PC-3 (cell line): ENCODE data around the gene GPR148.

ENCODE experiments used
- EZH2 ChIP-seq: fragments of 300-600 bp; sonication (generic); IDR thresholded peaks from one replicate; pipeline ENCODE4 v1.6.1; 2017; ENCODE audit warnings: antibody characterized with exemption, mild to moderate bottlenecking, low read length; ENCODE audit not compliant: unreplicated experiment
- EZH2phosphoT487 ChIP-seq: fragments of 300-600 bp; sonication (generic); IDR thresholded peaks from 2 replicates; pipeline ENCODE4 v1.6.1; 2018; ENCODE audit warnings: mild to moderate bottlenecking, antibody characterized with exemption, low read length, borderline replicate concordance
- TF ChIP-seq, protein P1 (sequence below): fragments of 300-600 bp; sonication (generic); conservative IDR thresholded peaks from 2 replicates; pipeline ENCODE4 v1.5.1; 2017; ENCODE audit warnings: antibody characterized with exemption, low read depth, mild to moderate bottlenecking, low read length

DNA sequence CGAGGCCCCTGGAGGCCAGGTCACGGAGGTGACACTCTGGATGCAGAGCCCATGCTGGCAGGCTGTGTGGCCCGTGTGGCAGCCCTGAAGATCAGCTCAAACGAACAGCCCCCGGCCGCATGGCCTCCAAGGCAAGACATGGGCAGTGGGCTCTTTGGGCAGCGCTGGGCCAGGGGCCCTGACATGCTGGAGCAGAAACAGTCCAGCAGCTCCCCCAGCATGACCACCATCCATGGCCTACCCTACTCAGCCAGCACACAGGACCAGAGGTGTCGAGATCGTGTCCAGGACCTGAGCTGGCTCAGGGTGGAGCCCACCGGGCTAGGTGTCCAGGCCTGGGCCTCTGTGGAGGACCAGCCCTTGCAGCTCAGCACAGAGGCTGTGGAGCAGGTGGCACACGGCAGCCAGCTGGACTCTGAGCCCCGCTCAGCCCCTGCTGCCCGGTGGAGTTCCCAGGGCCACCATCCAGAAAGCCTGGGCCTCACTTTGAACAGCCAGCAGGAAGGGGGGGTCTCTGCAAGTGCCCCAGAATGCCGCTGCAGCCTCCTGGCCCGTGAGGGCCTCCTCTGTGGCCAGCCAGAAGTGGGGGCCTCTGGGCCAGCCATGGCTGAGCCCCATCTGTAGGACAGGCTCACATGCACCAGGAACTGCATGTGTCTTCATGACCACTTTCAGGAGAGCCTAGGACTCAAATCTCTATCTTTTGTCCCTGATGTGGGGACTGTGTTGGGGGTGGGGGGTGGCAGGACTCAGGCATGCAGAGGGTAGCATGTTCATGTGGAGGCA is 35.4 kb downstream of the GPR148 start:
- TF ChIP-seq, protein P1, sequence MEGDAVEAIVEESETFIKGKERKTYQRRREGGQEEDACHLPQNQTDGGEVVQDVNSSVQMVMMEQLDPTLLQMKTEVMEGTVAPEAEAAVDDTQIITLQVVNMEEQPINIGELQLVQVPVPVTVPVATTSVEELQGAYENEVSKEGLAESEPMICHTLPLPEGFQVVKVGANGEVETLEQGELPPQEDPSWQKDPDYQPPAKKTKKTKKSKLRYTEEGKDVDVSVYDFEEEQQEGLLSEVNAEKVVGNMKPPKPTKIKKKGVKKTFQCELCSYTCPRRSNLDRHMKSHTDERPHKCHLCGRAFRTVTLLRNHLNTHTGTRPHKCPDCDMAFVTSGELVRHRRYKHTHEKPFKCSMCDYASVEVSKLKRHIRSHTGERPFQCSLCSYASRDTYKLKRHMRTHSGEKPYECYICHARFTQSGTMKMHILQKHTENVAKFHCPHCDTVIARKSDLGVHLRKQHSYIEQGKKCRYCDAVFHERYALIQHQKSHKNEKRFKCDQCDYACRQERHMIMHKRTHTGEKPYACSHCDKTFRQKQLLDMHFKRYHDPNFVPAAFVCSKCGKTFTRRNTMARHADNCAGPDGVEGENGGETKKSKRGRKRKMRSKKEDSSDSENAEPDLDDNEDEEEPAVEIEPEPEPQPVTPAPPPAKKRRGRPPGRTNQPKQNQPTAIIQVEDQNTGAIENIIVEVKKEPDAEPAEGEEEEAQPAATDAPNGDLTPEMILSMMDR = no peak
- TF ChIP-seq EZH2 = no peak
- no peak for TF ChIP-seq EZH2phosphoT487
